WTC11 (cell line): Measurements from ENCODE around the gene PPM1M. TPM values are rescaled to one million over a fixed set of nuclear protein-coding genes. Genes with fewer than 3 reads are reported as not detected.
A peak's percentile ranks its signal among the peaks of the same experiment; 100 is the strongest.

Source experiments
- ATAC-seq: fragments of 200-7000 bp; cut with Tn5 transposase; 2 replicates; pipeline ENCODE4 v1.10.0; 2021; ENCODE audit warnings: mild to moderate bottlenecking, moderate library complexity
- CTCF ChIA-PET: fragments of 300-600 bp; sonication (Branson Sonifier 250); formaldehyde crosslinking; loops from one replicate; lab custom pipeline; 2021; ENCODE audit warnings: antibody characterized with exemption; lab: Charles Lee
- POLR2A ChIA-PET: fragments of 350-600 bp; sonication (Branson Sonifier 250); formaldehyde crosslinking; loops from one replicate; lab custom pipeline; 2021; ENCODE audit warnings: antibody characterized with exemption; lab: Charles Lee
- DNase-seq: peaks from one replicate; pipeline ENCODE4 v3.0.0; 2021; ENCODE audit warnings: low spot score
- H3K27ac Mint-ChIP-seq: 2 replicates; pipeline ENCODE4 v1.8.0; 2021; ENCODE audit warnings: mixed read lengths
- H3K27me3 Mint-ChIP-seq: 2 replicates; pipeline ENCODE4 v1.8.0; 2021; ENCODE audit warnings: low read depth, mild to moderate bottlenecking, moderate library complexity, mixed read lengths
- H3K36me3 Mint-ChIP-seq: 2 replicates; pipeline ENCODE4 v1.8.0; 2021; ENCODE audit warnings: mixed read lengths
- H3K4me1 Mint-ChIP-seq: 2 replicates; pipeline ENCODE4 v1.8.0; 2022; ENCODE audit warnings: mixed read lengths
- H3K4me3 Mint-ChIP-seq: 2 replicates; pipeline ENCODE4 v1.8.0; 2021; ENCODE audit warnings: mild to moderate bottlenecking, moderate library complexity, mixed read lengths
- H3K9me3 Mint-ChIP-seq: 2 replicates; pipeline ENCODE4 v1.8.0; 2021; ENCODE audit warnings: mixed read lengths
- AFF4 ChIP-seq: sonication (generic); formaldehyde crosslinking; IDR thresholded peaks from 2 replicates; pipeline ENCODE4 v1.8.1; 2023; ENCODE audit warnings: mild to moderate bottlenecking, missing genetic modification reagents, borderline replicate concordance
- CREB1 ChIP-seq: sonication (generic); formaldehyde crosslinking; IDR thresholded peaks from 2 replicates; pipeline ENCODE4 v1.8.0; 2023; ENCODE audit warnings: mild to moderate bottlenecking, missing genetic modification reagents
- FOXK1 ChIP-seq: sonication (generic); formaldehyde crosslinking; IDR thresholded peaks from 2 replicates; pipeline ENCODE4 v1.8.0; 2022; ENCODE audit warnings: mild to moderate bottlenecking, moderate library complexity, missing genetic modification reagents
- FOXP1 ChIP-seq: sonication (generic); formaldehyde crosslinking; IDR thresholded peaks from 2 replicates; pipeline ENCODE4 v1.8.0; 2022; ENCODE audit warnings: missing genetic modification reagents, mild to moderate bottlenecking, moderate library complexity, borderline replicate concordance
- HMGA2 ChIP-seq: fragments of 250-450 bp; sonication (Bioruptor Pico); IDR thresholded peaks from 2 replicates; pipeline ENCODE4 v1.4.0; 2021; ENCODE audit warnings: mild to moderate bottlenecking, moderate library complexity
- NFYB ChIP-seq: sonication (generic); formaldehyde crosslinking; conservative IDR thresholded peaks from 2 replicates; pipeline ENCODE4 v1.8.0; 2022; ENCODE audit warnings: low read depth, missing genetic modification reagents
- NR1H2 ChIP-seq: sonication (generic); formaldehyde crosslinking; IDR thresholded peaks from 2 replicates; pipeline ENCODE4 v1.9.0; 2021; ENCODE audit warnings: mild to moderate bottlenecking, moderate library complexity, missing genetic modification reagents
- NR3C1 ChIP-seq: sonication (generic); formaldehyde crosslinking; conservative IDR thresholded peaks from 2 replicates; pipeline ENCODE4 v1.8.1; 2023; ENCODE audit warnings: low read depth, mild to moderate bottlenecking, missing genetic modification reagents
- PREB ChIP-seq: sonication (generic); formaldehyde crosslinking; IDR thresholded peaks from 2 replicates; pipeline ENCODE4 v1.8.1; 2022; ENCODE audit warnings: mild to moderate bottlenecking, missing genetic modification reagents, moderate library complexity, borderline replicate concordance
- RELA ChIP-seq: sonication (generic); formaldehyde crosslinking; IDR thresholded peaks from 2 replicates; pipeline ENCODE4 v1.8.1; 2022; ENCODE audit warnings: missing genetic modification reagents, mild to moderate bottlenecking, borderline replicate concordance
- STAT6 ChIP-seq: sonication (generic); formaldehyde crosslinking; conservative IDR thresholded peaks from 2 replicates; pipeline ENCODE4 v1.8.1; 2023; ENCODE audit warnings: mild to moderate bottlenecking, low read depth, missing genetic modification reagents, moderate library complexity
- ZNF121 ChIP-seq: sonication (generic); formaldehyde crosslinking; IDR thresholded peaks from 2 replicates; pipeline ENCODE4 v1.8.0; 2023; ENCODE audit warnings: missing genetic modification reagents
- ZNF281 ChIP-seq: sonication (generic); formaldehyde crosslinking; IDR thresholded peaks from 2 replicates; pipeline ENCODE4 v1.8.0; 2023; ENCODE audit warnings: mild to moderate bottlenecking, missing genetic modification reagents
- ZNF532 ChIP-seq: fragments of 250-450 bp; sonication (Bioruptor Pico); IDR thresholded peaks from 2 replicates; pipeline ENCODE4 v1.9.0; 2021; ENCODE audit warnings: mild to moderate bottlenecking, borderline replicate concordance
- ZSCAN18 ChIP-seq: fragments of 250-450 bp; sonication (Bioruptor Pico); IDR thresholded peaks from 2 replicates; pipeline ENCODE4 v2.1.2; 2022; ENCODE audit warnings: mild to moderate bottlenecking, moderate library complexity
- total RNA-seq: library from RNA; stranded (reverse); gene quantifications from 3 replicates; pipeline ENCODE4 v1.2.3, GENCODE V29; 2021

Gene PPM1M
- total RNA-seq, 1 experiment from 2014 or later, result 7.0 TPM

GRCh38 chr3:52197842-52198625 is 47.5 kb upstream of the PPM1M start, which contains the start of gene ALAS1 (continued):
- no peak for TF ChIP-seq PREB (CRISPR knock-in tag)
- TF ChIP-seq ZNF281 (CRISPR knock-in tag), result 0 out of 2 replicates have a peak, but pooled peaks have one; percentile 20

GRCh38 chr3:52198643-52199608 is 46.6 kb upstream of the PPM1M start:
- Mint-ChIP-seq H3K27me3 (peaks cover 11% of the 10 kb centered on the region), H3K4me3 (peak overlapping the region; percentile 93), H3K4me1 (peaks cover 15% of the 10 kb centered on the region), H3K9me3 (no peaks in the 10 kb centered on the region), H3K27ac (peak overlapping the region; percentile 50), H3K36me3 (peaks cover 32% of the 10 kb centered on the region)
- CTCF ChIA-PET, result interaction anchor here (0.6 to 1.2 kb wide), 3 partner anchors 21 to 44 kb away, joined by 3 read pairs; partner anchors contain the start of gene POC1A
- no peak for ATAC-seq
- POLR2A ChIA-PET, result no interaction called here
- no peak for DNase-seq
- no peak for TF ChIP-seq HMGA2 (CRISPR knock-in tag)
- no peak for TF ChIP-seq NR3C1 (CRISPR knock-in tag)
- TF ChIP-seq CREB1 (CRISPR knock-in tag), result no peak
- TF ChIP-seq FOXK1 (CRISPR knock-in tag), result no peak
- TF ChIP-seq ZNF532 (CRISPR knock-in tag), result no peak
- no peak for TF ChIP-seq FOXP1 (CRISPR knock-in tag)
- TF ChIP-seq NFYB (CRISPR knock-in tag), result no peak
- no peak for TF ChIP-seq NR1H2 (CRISPR knock-in tag)
- no peak for TF ChIP-seq ZSCAN18
- no peak for TF ChIP-seq AFF4 (CRISPR knock-in tag)
- no peak for TF ChIP-seq ZNF121 (CRISPR knock-in tag)
- no peak for TF ChIP-seq RELA
- no peak for TF ChIP-seq STAT6 (CRISPR knock-in tag)
